Measurements from ENCODE around the gene SLC35A5.
"Not testable (repeated sequence)": the region's sequence is repeated elsewhere in the genome, so short reads cannot be mapped to it uniquely, and the experiment has no call there.

DNA sequence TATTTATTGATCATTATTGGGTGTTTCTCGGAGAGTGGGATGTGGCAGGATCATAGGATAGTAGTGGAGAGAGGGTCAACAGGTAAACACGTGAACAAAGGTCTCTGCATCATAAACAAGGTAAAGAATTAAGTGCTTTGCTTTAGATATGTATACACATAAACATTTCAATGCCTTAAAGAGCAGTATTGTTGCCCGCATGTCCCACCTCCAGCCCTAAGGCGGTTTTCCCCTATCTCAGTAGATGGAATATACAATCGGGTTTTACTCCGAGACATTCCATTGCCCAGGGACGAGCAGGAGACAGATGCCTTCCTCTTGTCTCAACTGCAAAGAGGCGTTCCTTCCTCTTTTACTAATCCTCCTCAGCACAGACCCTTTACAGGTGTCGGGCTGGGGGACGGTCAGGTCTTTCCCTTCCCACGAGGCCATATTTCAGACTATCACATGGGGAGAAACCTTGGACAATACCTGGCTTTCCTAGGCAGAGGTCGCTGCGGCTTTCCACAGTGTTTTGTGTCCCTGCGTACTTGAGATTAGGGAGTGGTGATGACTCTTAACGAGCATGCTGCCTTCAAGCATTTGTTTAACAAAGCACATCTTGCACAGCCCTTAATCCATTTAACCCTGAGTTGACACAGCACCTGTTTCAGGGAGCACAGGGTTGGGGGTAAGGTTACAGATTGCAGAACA, 2.5 kb downstream of the SLC35A5 start:
- TF ChIP-seq, protein P1, sequence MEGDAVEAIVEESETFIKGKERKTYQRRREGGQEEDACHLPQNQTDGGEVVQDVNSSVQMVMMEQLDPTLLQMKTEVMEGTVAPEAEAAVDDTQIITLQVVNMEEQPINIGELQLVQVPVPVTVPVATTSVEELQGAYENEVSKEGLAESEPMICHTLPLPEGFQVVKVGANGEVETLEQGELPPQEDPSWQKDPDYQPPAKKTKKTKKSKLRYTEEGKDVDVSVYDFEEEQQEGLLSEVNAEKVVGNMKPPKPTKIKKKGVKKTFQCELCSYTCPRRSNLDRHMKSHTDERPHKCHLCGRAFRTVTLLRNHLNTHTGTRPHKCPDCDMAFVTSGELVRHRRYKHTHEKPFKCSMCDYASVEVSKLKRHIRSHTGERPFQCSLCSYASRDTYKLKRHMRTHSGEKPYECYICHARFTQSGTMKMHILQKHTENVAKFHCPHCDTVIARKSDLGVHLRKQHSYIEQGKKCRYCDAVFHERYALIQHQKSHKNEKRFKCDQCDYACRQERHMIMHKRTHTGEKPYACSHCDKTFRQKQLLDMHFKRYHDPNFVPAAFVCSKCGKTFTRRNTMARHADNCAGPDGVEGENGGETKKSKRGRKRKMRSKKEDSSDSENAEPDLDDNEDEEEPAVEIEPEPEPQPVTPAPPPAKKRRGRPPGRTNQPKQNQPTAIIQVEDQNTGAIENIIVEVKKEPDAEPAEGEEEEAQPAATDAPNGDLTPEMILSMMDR (IDR thresholded peaks at IDR 0.05): not testable (repeated sequence)
- not testable (repeated sequence) for TF ChIP-seq POLR2A (IDR thresholded peaks at IDR 0.05)

Data from Peyer's patch (tissue), 4 donors.